Upper lobe of right lung (tissue), 1 donor: ENCODE data around the gene PRKCZ. TPM values are rescaled to one million over a fixed set of nuclear protein-coding genes. Genes with fewer than 3 reads are reported as not detected.

ENCODE experiments used
- ATAC-seq: fragments of 200-7000 bp; cut with Tn5 transposase; one replicate; pipeline ENCODE4 v1.9.1; 2020; ENCODE audit warnings: mild to moderate bottlenecking, moderate library complexity
- DNase-seq: peaks from one replicate; pipeline ENCODE4 v3.0.0-alpha.2; 2020
- H3K27ac ChIP-seq: fragments of 200-600 bp; one replicate; pipeline ENCODE4 v1.8.0; 2022
- H3K27me3 ChIP-seq: fragments of 200-600 bp; one replicate; pipeline ENCODE4 v1.8.0; 2022; ENCODE audit warnings: mild to moderate bottlenecking
- H3K36me3 ChIP-seq: fragments of 200-600 bp; one replicate; pipeline ENCODE4 v1.8.0; 2022
- H3K4me1 ChIP-seq: fragments of 200-600 bp; one replicate; pipeline ENCODE4 v1.8.0; 2022
- H3K4me3 ChIP-seq: fragments of 200-600 bp; one replicate; pipeline ENCODE4 v1.8.0; 2022; ENCODE audit warnings: mild to moderate bottlenecking
- H3K9me3 ChIP-seq: fragments of 200-600 bp; one replicate; pipeline ENCODE4 v1.8.0; 2022
- intact Hi-C: fragments of 100-400 bp; cut with DNase I; formaldehyde crosslinking; loops from one replicate; pipeline ENCODE4 v1.11.0; 2022
- total RNA-seq: library from RNA; stranded (reverse); fragmentation: NEBNext Ultra II Directional; extraction: Animal tissue kit (Norgen Biotek cat#: 25700); gene quantifications from one replicate; pipeline ENCODE4 v1.2.1, GENCODE V29; 2021
- TF ChIP-seq, protein P1 (sequence below): fragments of 200-600 bp; IDR thresholded peaks from one replicate; pipeline ENCODE4 v1.8.0; 2022; ENCODE audit warnings: antibody characterized with exemption
- donor health status: DM: no; HTN: yes; CAD: no; lungs with severe emphysema.

PRKCZ gene
- total RNA-seq, 1 donor from 2014 or later: 121 TPM

DNA sequence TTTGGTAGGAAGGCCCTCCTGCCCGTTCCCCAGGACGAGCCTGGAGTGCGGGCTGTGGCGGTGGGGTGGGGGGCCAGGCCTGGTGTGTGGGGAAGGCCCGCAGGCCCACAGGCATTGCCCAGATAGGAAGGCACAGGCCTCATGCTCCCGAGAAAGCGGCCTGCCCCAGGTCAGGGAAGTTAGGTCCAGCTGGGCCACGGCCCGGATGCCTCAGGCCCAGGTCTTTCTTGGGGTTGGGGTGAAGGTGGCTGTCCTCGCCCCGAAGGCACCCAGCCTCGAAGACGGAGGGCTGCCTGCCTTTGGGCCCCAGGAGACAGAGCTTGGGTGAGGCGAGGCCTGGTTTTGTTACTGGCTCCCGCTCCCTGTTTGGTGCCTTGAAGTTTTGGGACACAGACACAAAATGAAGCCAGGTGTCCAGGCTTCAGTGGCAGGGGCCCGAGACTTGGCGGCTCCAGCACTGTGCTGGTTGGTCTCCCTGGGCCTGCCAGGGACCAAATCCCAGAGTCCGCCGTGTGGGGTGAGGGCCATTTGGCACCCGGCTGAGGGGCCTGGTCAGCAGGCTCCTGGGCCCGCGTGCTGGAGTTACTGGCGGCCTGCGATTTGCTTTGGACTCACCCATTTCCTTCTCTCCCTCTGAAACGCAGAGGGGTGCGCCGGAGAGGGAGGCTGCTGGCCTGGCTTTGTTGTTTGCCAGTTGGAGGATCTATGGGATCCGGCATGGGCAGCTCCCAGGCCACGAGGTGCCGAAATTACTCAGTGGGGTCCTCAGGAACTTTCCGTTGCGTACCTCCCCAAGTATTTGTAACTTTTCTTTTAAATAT, 179.9 kb downstream of the PRKCZ start:
- peak; percentile 74 for DNase-seq
- intact Hi-C loops: no loop called here

DNA sequence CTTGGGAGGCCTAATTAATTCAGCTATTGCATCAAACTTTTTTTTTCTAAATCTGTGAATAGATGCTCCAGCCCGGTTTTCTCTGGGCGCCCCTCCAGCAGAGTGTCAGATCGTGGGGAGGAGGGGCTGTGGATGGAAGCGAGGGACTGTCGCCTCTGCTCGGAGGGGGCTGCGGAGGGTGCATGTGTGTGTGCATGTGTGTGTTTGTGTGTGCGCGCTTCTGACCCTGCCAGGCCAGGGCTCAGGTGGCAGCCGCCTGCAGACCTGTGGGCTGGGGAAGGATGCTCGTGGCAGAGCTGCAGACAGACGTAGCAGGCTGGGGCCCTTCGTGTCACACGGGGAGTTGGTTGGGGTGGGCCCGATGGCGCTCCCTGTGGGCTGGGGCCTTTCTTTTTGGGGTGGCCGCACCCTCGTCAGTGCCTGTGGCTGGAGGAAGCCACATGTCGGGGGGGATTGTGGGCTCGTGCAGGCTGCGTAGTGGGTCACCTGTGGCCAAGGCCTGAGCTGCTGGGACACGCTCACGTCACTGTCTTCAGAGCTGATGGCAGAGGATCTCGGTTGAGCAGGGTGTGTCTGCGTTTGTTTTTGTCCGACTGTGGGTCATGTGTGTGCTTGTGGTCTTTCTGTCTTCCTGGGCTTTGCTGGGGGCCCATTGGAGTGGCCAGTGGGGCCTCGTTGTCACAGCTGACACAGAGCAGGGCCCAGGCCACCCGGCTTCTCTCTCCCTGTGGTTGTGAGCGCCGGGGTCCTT, 180.7 kb downstream of the PRKCZ start:
- H3K36me3 ChIP-seq: no peaks in the 10 kb centered on the region
- ATAC-seq (no peak), DNase-seq (peak; percentile 75)
- H3K27me3 ChIP-seq: no peaks in the 10 kb centered on the region
- peak overlapping the region; percentile 80 for H3K4me3 ChIP-seq
- H3K4me1 ChIP-seq: peaks cover 47% of the 10 kb centered on the region
- H3K27ac ChIP-seq: peak overlapping the region; percentile 87
- TF ChIP-seq, protein P1, sequence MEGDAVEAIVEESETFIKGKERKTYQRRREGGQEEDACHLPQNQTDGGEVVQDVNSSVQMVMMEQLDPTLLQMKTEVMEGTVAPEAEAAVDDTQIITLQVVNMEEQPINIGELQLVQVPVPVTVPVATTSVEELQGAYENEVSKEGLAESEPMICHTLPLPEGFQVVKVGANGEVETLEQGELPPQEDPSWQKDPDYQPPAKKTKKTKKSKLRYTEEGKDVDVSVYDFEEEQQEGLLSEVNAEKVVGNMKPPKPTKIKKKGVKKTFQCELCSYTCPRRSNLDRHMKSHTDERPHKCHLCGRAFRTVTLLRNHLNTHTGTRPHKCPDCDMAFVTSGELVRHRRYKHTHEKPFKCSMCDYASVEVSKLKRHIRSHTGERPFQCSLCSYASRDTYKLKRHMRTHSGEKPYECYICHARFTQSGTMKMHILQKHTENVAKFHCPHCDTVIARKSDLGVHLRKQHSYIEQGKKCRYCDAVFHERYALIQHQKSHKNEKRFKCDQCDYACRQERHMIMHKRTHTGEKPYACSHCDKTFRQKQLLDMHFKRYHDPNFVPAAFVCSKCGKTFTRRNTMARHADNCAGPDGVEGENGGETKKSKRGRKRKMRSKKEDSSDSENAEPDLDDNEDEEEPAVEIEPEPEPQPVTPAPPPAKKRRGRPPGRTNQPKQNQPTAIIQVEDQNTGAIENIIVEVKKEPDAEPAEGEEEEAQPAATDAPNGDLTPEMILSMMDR: no peak
- no peaks in the 10 kb centered on the region for H3K9me3 ChIP-seq
- intact Hi-C loops: no loop called here

More for the DNA sequence above, 179.9 kb downstream of the PRKCZ start:
- Histone ChIP-seq H3K4me3 (peak overlapping the region; percentile 80), H3K4me1 (peaks cover 39% of the 10 kb centered on the region), H3K27ac (peak overlapping the region; percentile 87), H3K9me3 (no peaks in the 10 kb centered on the region), H3K36me3 (no peaks in the 10 kb centered on the region), H3K27me3 (no peaks in the 10 kb centered on the region)
- TF ChIP-seq, protein P1: no peak
- no peak for ATAC-seq

DNA sequence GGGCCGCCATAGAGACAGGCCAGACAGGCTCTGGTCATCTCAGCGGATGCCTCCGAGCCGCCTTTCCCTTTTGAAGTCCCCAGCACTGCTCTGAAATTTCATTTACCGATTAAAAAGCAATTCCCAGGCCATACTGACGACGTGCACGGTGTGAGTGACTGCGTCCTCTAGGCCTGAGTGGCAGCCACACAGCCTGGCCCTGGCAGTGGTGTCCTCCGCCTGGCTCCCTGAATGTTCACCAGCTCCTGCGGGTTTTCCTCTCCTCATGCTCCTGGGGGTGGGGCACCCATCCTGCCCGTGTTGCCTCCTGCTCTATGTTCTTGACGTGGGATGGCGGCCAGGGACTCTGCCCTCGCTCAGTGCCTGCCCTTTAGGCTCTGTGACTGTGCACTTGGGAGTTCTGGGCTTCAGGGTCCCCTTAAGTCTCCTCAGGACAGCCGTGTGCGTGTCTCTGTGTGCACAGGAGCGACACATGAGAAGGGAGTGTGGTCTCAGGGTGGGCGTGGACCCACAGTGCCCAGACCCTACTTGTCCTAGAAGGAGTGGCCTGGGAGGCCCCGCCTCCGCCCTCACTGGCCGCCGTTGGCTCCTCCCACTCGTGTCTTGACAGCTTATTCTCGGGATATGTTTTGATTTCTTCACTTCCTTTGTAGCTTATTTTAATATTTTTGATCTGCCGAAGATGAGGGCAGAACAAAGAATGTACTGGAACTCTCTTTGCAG, 181.5 kb downstream of the PRKCZ start:
- Histone ChIP-seq H3K36me3 (no peaks in the 10 kb centered on the region), H3K4me3 (peak overlapping the region; percentile 80), H3K4me1 (peaks cover 51% of the 10 kb centered on the region), H3K27me3 (no peaks in the 10 kb centered on the region), H3K9me3 (no peaks in the 10 kb centered on the region), H3K27ac (peak overlapping the region; percentile 87)
- intact Hi-C loops: no loop called here
- TF ChIP-seq, protein P1: no peak
- DNase-seq: peak; percentile 96
- peak; percentile 56 for ATAC-seq

DNA sequence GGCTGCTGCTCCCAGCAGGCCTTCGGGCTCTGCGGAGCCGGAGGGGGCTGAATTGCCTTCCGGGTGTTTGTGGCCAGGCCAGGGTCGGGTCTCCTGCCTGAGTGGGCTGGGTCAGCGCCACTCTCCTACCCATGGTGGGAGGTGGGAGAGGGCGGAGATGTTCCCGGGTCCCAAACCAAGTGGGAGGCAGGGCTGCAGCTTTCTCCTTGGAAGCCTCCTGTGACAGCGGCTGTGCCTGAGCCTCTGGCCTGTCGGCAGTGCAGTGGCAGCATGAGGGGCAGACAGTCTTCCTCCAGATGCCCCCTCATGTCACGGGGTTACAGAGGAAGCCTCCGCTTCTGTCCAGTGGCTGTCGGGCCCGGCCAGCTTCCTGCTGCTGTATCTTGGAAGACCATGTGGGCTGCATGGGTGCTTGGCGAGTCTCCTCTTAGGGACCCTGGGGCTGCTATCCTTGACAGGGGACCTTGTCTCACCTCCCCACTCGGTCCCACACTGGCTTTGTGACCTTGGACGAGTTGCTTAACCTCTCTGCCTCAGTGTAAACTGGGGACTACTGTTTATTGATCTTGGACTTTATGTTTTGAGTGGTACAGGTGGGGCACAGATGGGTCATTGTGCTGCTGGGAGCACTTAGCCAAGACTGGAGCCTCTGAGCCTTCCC, 182.2 kb downstream of the PRKCZ start:
- Histone ChIP-seq H3K27ac (peak overlapping the region; percentile 87), H3K9me3 (no peaks in the 10 kb centered on the region), H3K4me3 (peak overlapping the region; percentile 80), H3K4me1 (peaks cover 56% of the 10 kb centered on the region), H3K36me3 (no peaks in the 10 kb centered on the region), H3K27me3 (no peaks in the 10 kb centered on the region)
- no peak for ATAC-seq
- TF ChIP-seq, protein P1: no peak
- peak; percentile 74 for DNase-seq
- intact Hi-C loops: no loop called here

DNA sequence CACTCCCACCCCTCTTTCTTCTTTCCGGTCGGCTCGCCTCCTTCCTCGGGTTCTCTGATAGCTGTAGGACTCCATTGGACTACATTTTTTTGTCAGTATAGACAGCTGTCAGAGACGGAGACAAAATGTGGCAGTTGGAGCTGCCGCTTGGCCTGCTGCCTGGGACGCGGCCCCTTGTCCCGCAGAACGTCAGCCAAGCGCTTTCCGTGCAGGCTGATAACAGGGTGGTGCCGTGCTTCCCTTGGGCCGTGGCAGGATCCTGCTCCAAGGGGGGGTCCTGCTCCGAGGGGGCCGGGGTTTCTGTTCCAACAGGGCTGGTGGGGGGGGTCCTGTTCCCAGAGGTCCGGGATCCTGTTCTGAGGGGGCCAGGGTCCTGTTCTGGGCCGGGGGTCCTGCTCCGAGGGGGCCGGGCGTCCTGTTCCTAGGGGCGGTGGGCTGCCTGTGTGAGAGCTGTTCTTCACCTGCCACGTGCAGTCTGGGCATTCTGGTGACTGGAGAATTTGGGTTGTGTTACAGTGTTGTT, 182.8 kb downstream of the PRKCZ start:
- Histone ChIP-seq H3K4me3 (peak overlapping the region; percentile 80), H3K27me3 (no peaks in the 10 kb centered on the region), H3K9me3 (no peaks in the 10 kb centered on the region), H3K4me1 (peaks cover 62% of the 10 kb centered on the region), H3K27ac (peak overlapping the region; percentile 87), H3K36me3 (no peaks in the 10 kb centered on the region)
- TF ChIP-seq, protein P1: no peak
- intact Hi-C loops: no loop called here
- DNase-seq (peak; percentile 71), ATAC-seq (no peak)
